HG03342 (cell line): ENCODE data around the gene MDN1.
"Not testable (repeated sequence)": the region's sequence is repeated elsewhere in the genome, so short reads cannot be mapped to it uniquely, and the experiment has no call there.

Source experiments
- ATAC-seq: cut with Tn5 transposase; IDR thresholded peaks from one replicate; pipeline ENCODE4 v1.9.1; 2021; ENCODE audit warnings: mild to moderate bottlenecking, moderate library complexity; ENCODE audit not compliant: unreplicated experiment

The MDN1 gene

GRCh38 chr6:89819336-89820130 is at the start of gene MDN1:
MDN1 (minus strand) TSS chr6:89819794; CDS start chr6:89819607, 187 bp downstream.
- ATAC-seq: peak; percentile 94

- no peak for ATAC-seq
Measured at GRCh38 chr6:89866024-89866678, 46.6 kb upstream of the MDN1 start.

GRCh38 chr6:89862698-89863097 is 43.1 kb upstream of the MDN1 start:
- ATAC-seq: no peak

- no peak for ATAC-seq
Measured at GRCh38 chr6:89862273-89862672, 42.7 kb upstream of the MDN1 start.

- peak; percentile 58 for ATAC-seq
Measured at GRCh38 chr6:89859744-89860143, 40.1 kb upstream of the MDN1 start.

GRCh38 chr6:89858041-89858440 is 38.4 kb upstream of the MDN1 start:
- ATAC-seq: no peak

GRCh38 chr6:89853068-89853467 is 33.5 kb upstream of the MDN1 start:
- ATAC-seq: no peak

- not testable (repeated sequence) for ATAC-seq
Measured at GRCh38 chr6:89847513-89847912, 27.9 kb upstream of the MDN1 start.

- no peak for ATAC-seq
Measured at GRCh38 chr6:89843070-89843469, 23.5 kb upstream of the MDN1 start.

- no peak for ATAC-seq
Measured at GRCh38 chr6:89842228-89842627, 22.6 kb upstream of the MDN1 start.

GRCh38 chr6:89840538-89840937 is 20.9 kb upstream of the MDN1 start:
- ATAC-seq: no peak

GRCh38 chr6:89836639-89837222 is 17.1 kb upstream of the MDN1 start:
- ATAC-seq: no peak

GRCh38 chr6:89834884-89835792 is 15.5 kb upstream of the MDN1 start:
- peak; percentile 97 for ATAC-seq

- no peak for ATAC-seq
Measured at GRCh38 chr6:89830170-89830809, 10.7 kb upstream of the MDN1 start.

- peak; percentile 97 for ATAC-seq
Measured at GRCh38 chr6:89829472-89830169, 10.0 kb upstream of the MDN1 start, which contains the start of gene CASP8AP2. CASP8AP2 (plus strand) TSS chr6:89829880.

GRCh38 chr6:89828988-89829471 is 9.4 kb upstream of the MDN1 start:
- ATAC-seq: peak; percentile 31

GRCh38 chr6:89828475-89828987 is 8.9 kb upstream of the MDN1 start:
- ATAC-seq: not testable (repeated sequence)

- no peak for ATAC-seq
Measured at GRCh38 chr6:89826029-89826528, 6.5 kb upstream of the MDN1 start.

- ATAC-seq: peak; percentile 20
Measured at GRCh38 chr6:89818977-89819335, 638 bp downstream of the MDN1 start.
